Activated CD4-positive, alpha-beta T cell treated with anti-CD3 and anti-CD28 coated beads, Interleukin-2, amount 50 U/mL, for 4 hours (primary cell): Measurements from ENCODE around the gene CASP6.

Experiments used
- DNase-seq, 2 experiments: peaks; one replicate each; pipeline ENCODE4 v3.0.0-alpha.2; 2020

Gene CASP6

GRCh38 chr4:109702950-109703663 lies at the start of gene CASP6:
CASP6 (minus strand) TSS chr4:109703445; CDS start chr4:109703395, 50 bp downstream.
- peak; percentile 64 to 69 for DNase-seq

GRCh38 chr4:109752525-109752924 lies 49.3 kb upstream of the CASP6 start:
- DNase-seq, result no peak

DNA sequence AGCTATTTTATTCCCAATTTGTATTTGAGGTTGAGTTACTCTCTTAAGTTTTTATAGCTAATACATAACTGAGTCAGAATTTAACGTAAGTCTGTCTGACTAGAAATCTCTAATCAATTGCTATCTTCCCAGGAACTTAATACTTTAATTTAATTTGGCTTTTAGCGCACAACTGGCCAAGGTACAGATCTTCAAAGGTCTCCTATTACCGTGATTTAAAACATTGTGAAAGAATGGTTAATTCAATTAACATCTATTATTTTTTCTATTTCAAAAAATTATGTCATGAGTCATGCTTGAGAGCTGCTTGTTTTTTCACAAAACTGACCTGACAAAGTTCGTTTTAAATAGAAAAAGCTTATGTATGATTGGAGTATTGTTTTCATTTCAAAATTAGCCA lies 48.6 kb upstream of the CASP6 start:
- no peak for DNase-seq

DNA sequence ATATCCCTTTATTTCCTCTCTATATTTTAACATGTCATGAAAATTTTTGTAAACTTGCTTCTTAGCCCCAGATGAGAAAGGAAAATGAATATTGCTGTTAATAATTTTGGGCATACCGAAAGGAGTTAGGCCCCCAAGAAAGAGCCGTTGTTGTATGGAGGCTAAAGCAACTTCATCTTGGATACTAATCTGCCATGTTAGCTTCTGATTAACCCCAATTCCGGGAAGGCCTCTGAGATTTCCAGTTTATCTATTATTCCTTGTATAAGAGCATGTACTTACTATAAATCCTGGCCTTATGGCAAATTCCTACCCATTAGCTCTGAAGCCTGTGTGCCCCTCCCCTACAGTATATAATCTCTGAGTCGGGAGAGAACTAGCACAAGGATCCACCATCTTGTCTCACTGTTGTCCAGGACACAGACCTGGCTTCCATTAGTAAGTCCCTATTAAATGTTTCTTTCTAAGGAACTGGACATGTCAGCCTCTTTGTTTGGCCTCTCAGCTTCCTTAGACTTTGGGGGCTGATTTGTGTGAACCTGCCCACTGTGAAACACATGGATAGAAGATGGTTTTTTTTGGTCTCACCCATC lies 47.5 kb upstream of the CASP6 start:
- no peak for DNase-seq

- DNase-seq, result no peak
Observed at GRCh38 chr4:109749388-109750082, 46.3 kb upstream of the CASP6 start.

- no peak for DNase-seq
Observed at GRCh38 chr4:109748114-109748513, 44.9 kb upstream of the CASP6 start.

DNA sequence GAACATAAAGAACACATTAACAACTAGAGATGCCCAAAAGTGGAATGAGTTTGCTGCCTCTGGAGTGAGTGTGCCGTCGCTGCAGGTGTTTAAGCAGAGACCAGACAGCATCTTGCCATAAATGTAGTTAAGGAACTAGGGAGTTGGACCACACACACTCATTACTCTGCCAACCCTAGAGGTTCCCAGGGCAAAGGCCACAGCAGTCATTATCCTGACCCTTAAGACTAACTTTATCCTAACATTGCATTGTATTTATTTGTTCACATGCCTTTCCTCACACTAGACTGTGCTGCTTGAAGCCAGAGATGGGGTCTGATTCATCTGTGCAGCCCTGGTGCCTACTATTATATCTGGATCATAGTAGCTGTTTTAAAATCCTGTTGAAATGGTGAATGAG lies 43.5 kb upstream of the CASP6 start:
- DNase-seq, result no peak

- DNase-seq, result no peak
Observed at GRCh38 chr4:109745830-109746229, 42.6 kb upstream of the CASP6 start.

DNA sequence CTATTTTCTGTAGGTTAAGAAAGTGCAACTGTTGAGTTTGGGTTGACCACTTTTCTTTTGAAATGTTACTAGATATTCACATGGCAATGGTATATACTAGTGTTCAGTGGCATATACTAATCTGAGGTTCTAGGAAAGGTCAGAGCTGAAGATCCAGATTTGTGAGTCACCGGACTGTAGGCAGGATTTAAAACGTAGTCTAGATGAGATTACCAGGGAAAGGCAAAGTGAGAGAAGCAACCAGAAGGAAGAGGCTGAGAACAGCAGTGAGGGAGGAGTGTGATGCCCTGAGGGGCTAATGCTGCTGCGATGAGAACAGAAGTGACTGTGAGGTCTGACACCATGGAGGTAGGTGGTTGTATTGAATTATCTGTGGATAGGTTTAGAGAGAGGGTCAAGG lies 36.3 kb upstream of the CASP6 start:
- no peak for DNase-seq

GRCh38 chr4:109738104-109738872 lies 35.0 kb upstream of the CASP6 start:
- DNase-seq, result no peak

- no peak for DNase-seq
Observed at GRCh38 chr4:109735566-109736365, 32.5 kb upstream of the CASP6 start.

- no peak for DNase-seq
Observed at GRCh38 chr4:109733728-109734127, 30.5 kb upstream of the CASP6 start.

- no peak for DNase-seq
Observed at GRCh38 chr4:109730619-109731545, 27.6 kb upstream of the CASP6 start.

DNA sequence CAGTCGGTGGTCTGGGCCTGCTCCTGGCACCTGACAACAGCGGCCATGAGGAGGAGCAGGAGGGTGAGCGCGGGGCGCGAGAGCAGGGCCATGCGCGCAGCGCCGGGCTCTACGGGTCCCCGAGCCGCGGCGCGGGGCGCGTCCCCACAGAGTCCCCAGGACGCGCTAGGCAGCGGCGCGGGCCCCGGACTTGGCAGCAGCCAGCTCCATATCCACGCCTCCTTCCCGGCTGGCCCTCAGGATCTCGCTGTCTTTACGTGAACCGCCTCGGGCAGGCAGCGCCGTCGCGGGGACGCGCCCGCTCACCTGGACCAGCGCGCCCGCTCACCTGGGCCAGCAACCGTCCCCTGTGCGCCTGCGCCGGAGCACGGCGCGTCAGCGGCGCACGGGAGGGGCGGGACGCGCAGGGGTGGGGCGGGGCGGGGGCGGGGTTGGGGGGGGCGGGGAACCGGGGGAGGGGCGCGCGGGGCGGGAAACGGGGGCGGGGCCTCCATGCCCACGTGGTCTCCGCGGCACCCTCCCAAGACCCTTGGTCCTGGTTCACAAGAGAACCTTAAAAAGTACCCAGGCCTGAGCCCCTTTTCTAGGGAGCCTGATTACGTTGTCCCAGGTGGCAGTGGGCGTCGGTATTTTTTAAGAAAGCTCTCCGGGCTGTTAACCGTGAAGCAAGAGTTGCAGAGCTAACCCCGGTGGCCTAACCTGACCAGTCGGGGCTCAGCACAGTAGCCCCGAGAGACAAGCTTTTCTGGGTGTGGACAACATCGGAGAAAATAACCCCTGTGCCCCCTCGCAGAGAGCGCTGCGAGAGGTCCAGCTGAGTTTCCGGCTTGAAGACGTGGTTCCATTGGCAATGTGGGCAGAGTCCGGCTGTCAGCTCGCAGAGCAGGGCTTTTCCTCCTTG lies 26.7 kb upstream of the CASP6 start, which contains the start of gene PLA2G12A:
PLA2G12A (minus strand) TSS at position 353 of the 901 bp plus-strand sequence; CDS start at position 92, 261 bp downstream.
- peak; percentile 64 to 71 for DNase-seq

DNA sequence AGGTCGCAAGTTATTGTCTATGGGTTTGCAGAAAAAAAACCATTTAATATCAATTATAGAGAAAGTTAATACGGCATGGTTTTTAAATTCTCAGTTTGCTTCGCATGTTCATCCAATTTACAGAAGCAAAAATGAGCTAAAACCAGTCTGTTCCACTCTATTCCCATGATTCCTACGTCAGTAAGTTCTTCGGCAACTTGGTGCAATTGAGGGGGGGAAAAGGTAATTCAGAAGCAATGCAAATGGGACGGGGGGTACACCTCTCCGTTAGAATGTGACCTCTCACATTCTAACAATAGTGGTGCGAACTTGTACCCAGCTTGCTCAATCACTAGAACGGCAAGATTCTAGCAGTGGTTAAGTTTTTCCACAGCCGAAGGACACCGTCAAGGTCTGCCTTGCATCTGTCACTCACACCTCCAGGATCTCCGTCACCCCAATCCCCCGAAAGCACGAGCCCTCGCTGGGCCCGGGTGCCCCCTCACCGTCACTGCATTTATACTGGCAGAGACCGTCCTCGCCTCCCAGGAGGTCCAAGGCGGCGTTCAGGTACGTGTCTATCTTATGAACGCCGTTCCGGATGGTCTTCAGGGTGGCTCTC lies 26.0 kb upstream of the CASP6 start:
- DNase-seq, result peak in 1 of 2 experiments; percentile 34

DNA sequence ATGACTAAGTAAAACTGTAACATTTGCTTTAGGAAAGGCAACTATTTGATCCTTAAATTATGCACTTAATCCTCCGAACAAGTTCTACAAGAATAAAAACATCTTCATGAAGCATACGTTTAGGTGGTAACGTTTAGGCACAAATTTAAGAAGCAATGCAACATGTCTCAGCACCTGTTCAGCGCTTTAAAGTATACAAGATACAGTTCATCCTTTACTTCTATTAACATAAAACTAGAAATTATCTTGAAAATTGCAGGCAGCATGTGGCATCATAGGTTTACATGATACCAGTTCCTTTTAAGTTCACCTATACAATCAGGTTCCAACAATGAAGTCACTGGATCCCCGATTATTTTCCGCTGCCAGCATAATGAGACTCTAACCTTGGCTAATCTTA lies 25.1 kb upstream of the CASP6 start:
- no peak for DNase-seq

- DNase-seq, result no peak
Observed at GRCh38 chr4:109723110-109723509, 19.9 kb upstream of the CASP6 start.

DNA sequence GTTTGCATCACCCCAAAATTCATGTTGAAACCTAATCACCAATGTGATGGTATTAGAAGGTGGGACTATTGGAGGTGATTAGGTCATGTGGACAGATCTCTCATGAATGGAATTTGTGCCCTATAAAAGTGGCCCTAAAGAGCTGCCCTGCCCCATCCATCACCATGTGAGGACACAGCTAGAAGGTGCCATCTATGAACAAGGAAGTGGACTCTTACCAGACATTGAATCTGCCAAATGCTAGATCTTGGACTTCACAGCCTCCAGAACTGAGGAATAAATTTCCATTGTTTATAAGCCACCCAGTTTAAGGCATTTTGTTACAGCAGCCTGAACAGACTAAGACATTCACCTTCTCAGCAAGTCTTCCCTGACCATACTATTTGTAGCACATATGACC lies 19.1 kb upstream of the CASP6 start:
- DNase-seq, result no peak

- no peak for DNase-seq
Observed at GRCh38 chr4:109721033-109721432, 17.8 kb upstream of the CASP6 start.

DNA sequence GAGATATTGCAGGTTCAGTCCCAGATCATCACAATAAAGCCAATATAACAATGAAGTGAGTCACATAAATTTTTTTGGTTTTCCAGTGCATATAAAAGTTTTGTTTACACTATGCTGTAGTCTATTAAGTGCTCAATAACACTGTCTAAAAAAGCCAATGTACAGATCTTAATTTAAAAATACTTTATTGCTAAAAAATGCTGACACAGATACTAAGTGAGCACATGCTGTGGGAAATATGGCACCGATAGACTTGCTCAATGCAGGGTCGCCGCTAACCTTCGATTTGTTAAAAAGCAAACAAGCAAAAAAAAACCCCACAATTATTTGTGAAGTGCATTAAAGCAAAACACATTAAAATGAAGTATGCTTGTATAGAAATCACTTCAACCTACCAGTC lies 16.4 kb upstream of the CASP6 start:
- DNase-seq, result no peak
